Camera-type eye (tissue), 1 donor: ENCODE results near the gene CYLD. TPM values are rescaled to one million over a fixed set of nuclear protein-coding genes. Genes with fewer than 3 reads are reported as not detected.

Experiments used
- total RNA-seq: library from RNA; depleted of rRNA; stranded (reverse); fragments of >200 nt; gene quantifications from one replicate; pipeline ENCODE4 v1.2.3, GENCODE V29; 2014

The CYLD gene
- 79.1 TPM for total RNA-seq

GRCh38 chr16:50741781-50742575 lies at the start of gene CYLD:
Gene CYLD, plus strand, starts transcription at chr16:50742086. Its CDS starts 7,613 bp downstream, at chr16:50749699.

GRCh38 chr16:50692999-50693781 lies 48.7 kb upstream of the CYLD start, which contains the start of gene NOD2:
Gene NOD2, plus strand, starts transcription at chr16:50693606. Its CDS starts 5,890 bp downstream, at chr16:50699496.

Other genes with a start within 250 kb of the CYLD start
- 15.0 TPM for gene NKD1, start 193.7 kb upstream of the CYLD start, total RNA-seq
- gene SNX20, start 60.8 kb upstream of the CYLD start, total RNA-seq: 0.16 TPM
- gene NOD2, start 48.5 kb upstream of the CYLD start, total RNA-seq: 2.3 TPM